Muscle of leg (tissue), 11 donors: ENCODE results near the gene NACA. TPM values are rescaled to one million over a fixed set of nuclear protein-coding genes. Genes with fewer than 3 reads are reported as not detected.
"Not testable (repeated sequence)": the region's sequence is repeated elsewhere in the genome, so short reads cannot be mapped to it uniquely, and the experiment has no call there.

Source experiments
- DNase-seq: peaks from one replicate; pipeline ENCODE4 v3.0.0; 2013
- H3K27ac ChIP-seq: one replicate; pipeline ENCODE4 v1.5.1; 2013; ENCODE audit warnings: mild to moderate bottlenecking, low read length, control low read depth
- H3K27me3 ChIP-seq: one replicate; pipeline ENCODE4 v1.6.1; 2013; ENCODE audit warnings: low read length; ENCODE audit not compliant: control insufficient read depth, insufficient read depth
- H3K36me3 ChIP-seq: one replicate; pipeline ENCODE4 v1.6.1; 2013; ENCODE audit warnings: low read length; ENCODE audit not compliant: control insufficient read depth, insufficient read depth
- H3K4me1 ChIP-seq: one replicate; pipeline ENCODE4 v1.6.1; 2013; ENCODE audit warnings: low read length; ENCODE audit not compliant: control insufficient read depth, insufficient read depth
- H3K4me3 ChIP-seq: one replicate; pipeline ENCODE4 v1.5.1; 2013; ENCODE audit warnings: low read length, control low read depth
- H3K9me3 ChIP-seq: replicated peaks from 2 replicates; pipeline ENCODE4 v1.6.1; 2013; ENCODE audit warnings: low read depth, low read length; ENCODE audit not compliant: control insufficient read depth
- WGBS: methylation state at CpG from one replicate; pipeline ENCODE4 v1.1.5; 2013; ENCODE audit warnings: missing lambda C conversion rate; ENCODE audit not compliant: insufficient coverage; 5-methylcytosine and 5-hydroxymethylcytosine counted together
- polyA plus RNA-seq, 8 donors: library from polyadenylated mRNA; unstranded; fragments of 120-200 nt; gene quantifications; one replicate each; pipeline versions ENCODE4 v1.2.1 to v1.2.3, GENCODE V29; 2013; ENCODE audit warnings: inconsistent platforms in 1 of 8, low replicate concordance in 1 of 8; ENCODE audit not compliant: insufficient read length in 8 of 8, insufficient read depth in 1 of 8
- total RNA-seq: library from RNA; stranded (reverse); fragments of 120-200 nt; gene quantifications from one replicate; pipeline ENCODE4 v1.2.4, GENCODE V29; 2013

The NACA gene
- total and polyA plus RNA-seq, 9 donors: 1,652 to 2,423 (median 2,073) TPM

DNA sequence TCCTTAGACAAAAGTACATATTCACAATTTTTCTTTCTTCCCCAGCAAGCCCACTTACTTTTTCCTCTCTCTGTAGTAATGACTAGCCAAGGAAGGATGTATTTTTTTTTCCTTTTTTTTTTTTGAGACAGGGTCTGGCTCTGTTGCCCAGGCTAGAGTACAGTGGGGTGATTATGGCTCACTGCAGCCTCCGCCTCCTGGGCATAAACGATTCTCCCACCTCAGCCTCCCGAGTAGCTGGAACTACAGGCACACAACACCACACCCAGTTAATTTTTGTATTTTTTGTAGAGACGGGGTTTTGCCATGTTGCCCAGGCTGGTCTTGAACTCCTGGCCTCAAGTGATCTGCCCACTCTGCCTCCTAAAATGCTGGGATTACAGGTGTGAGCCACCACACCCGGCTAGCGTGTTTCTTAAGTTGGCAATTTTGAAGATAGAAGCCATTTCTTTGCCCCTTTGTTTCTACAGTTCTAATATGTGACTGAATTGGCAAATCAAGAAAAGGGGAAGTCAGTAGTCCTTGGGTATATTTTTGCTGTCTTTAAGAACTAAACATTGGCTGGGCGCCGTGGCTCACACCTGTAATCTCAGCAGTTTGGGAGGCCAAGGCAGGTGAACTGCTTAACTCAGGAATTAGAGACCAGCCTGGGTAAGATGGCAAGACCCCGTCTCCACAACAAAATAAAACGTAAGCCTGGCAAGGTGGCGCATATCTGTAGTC is 3.2 kb upstream of the NACA start:
- Histone ChIP-seq H3K4me3 (no peak overlapping the region), H3K9me3 (no peaks in the 10 kb centered on the region), H3K27me3 (no peaks in the 10 kb centered on the region), H3K36me3 (peaks cover 5% of the 10 kb centered on the region), H3K4me1 (no peaks in the 10 kb centered on the region), H3K27ac (no peak overlapping the region)
- WGBS: 100% methylated on average over 3 of the region's 11 CpGs
- DNase-seq: no peak

DNA sequence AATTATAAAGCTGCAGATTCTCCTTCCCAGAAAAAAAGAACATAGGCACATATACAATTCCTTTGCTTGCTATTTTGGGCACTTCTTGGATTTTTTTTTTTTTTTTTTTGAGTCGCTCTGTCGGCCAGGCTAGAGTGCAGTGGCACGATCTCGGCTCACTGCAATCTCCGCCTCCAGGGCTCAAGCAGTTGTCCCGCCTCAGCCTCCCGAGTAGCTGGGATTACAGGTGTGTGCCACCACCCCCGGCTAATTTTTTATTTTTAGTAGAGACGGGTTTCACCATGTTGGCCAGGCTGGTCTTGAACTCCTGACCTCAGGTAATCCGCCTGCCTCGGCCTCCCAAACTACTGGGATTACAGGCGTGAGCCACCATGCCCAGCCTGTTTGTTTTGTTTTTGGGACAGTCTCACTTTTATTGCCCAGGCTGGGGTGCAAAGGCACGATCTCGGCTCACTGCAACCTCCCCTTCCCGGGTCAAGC is 1.1 kb upstream of the NACA start:
- H3K4me3 ChIP-seq, H3K27me3 ChIP-seq: not testable (repeated sequence)
- H3K27ac ChIP-seq: peak overlapping the region; percentile 97

DNA sequence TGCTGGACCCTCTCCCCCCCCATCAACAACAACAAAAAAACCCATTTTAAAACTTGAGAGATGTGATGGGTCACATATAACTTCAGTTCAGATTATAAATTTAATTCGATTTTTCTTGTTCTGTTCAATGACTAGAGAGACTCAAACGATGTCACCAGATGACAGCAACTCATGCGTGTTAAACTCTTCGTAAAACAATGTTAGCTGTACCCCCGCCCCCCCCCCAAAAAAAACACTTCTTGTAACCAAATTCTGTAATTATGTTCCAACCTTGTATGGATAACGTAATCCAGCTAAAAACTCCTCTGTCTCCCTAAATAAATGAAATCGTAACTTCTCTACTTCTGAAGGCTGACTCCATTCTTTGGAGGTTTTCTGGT is 614 bp upstream of the NACA start:
- DNase-seq: no peak
- no peaks in the 10 kb centered on the region for H3K9me3 ChIP-seq
- H3K36me3 ChIP-seq: peaks cover 18% of the 10 kb centered on the region
- peaks cover 19% of the 10 kb centered on the region for H3K4me1 ChIP-seq
- 36% methylated on average over 5 of the region's 7 CpGs for WGBS
- H3K4me3 ChIP-seq: peak overlapping the region; percentile 76
- no peaks in the 10 kb centered on the region for H3K27me3 ChIP-seq
- peak overlapping the region; percentile 97 for H3K27ac ChIP-seq

More for the DNA sequence above, 1.1 kb upstream of the NACA start:
- DNase-seq, H3K9me3 ChIP-seq: not testable (repeated sequence)
- peaks cover 13% of the 10 kb centered on the region for H3K36me3 ChIP-seq
- WGBS: 87% methylated on average over 15 of the region's 15 CpGs
- peaks cover 13% of the 10 kb centered on the region for H3K4me1 ChIP-seq

DNA sequence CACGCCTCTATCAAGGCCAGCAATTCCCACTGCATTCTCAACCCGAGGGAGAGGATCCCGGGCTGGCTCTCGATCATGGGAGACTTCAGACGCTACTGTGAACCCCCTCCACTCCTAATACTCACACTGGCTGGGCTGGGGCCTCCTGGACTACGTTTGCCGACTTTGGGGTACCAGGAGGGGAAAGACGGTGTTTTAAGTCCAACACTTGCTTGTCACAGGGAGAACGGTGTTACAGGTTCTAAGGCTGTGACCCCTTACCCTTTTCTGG is 463 bp downstream of the NACA start:
- Histone ChIP-seq H3K4me3 (peak overlapping the region; percentile 76), H3K27ac (peak overlapping the region; percentile 97), H3K36me3 (peaks cover 27% of the 10 kb centered on the region), H3K9me3 (no peaks in the 10 kb centered on the region), H3K27me3 (no peaks in the 10 kb centered on the region), H3K4me1 (peaks cover 29% of the 10 kb centered on the region)
- 0% methylated on average over 4 of the region's 9 CpGs for WGBS
- no peak for DNase-seq

DNA sequence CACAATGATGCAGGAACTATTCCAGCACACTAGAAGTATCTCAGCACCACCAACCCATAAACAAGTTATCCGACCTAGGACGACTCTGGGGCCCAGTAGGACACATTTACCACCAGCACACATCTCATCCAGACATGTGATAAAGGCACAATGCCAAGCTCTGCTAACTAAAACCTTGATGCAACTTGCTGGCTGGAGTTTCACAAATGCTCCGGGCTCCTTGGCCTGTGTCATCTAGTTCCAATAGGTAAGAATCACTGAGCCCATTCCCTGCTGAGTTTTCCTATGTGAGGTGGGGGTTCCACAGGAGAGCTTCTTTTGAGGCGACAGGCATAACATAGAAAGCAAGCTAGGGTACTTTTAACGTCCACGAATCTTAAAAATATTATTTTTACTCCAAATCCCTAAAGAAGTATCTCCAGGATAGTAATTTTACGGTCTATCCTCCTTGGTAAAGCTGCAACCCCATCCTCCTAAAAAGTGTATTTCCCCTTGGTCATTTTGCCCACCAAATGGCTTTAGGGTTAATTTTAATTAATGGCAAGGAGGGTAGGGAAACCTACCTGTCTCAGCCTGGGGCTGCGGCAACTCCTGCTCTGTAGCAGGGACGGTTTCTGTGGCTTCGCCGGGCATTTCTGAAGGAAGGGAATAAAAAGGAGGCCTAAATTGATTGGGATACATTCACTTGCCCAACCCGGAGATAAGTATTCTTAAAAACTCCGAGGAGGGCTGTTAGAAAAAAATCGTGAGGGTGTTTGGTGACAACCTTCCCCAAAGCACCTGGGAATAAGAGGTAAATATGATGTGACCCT is 1.0 kb downstream of the NACA start:
- Histone ChIP-seq H3K27ac (peak overlapping the region; percentile 97), H3K36me3 (peaks cover 30% of the 10 kb centered on the region), H3K9me3 (no peaks in the 10 kb centered on the region), H3K4me3 (peak overlapping the region; percentile 76), H3K27me3 (no peaks in the 10 kb centered on the region), H3K4me1 (peaks cover 35% of the 10 kb centered on the region)
- peak; percentile 89 for DNase-seq
- 0% methylated on average over 4 of the region's 14 CpGs for whole genome bisulfite sequencing

DNA sequence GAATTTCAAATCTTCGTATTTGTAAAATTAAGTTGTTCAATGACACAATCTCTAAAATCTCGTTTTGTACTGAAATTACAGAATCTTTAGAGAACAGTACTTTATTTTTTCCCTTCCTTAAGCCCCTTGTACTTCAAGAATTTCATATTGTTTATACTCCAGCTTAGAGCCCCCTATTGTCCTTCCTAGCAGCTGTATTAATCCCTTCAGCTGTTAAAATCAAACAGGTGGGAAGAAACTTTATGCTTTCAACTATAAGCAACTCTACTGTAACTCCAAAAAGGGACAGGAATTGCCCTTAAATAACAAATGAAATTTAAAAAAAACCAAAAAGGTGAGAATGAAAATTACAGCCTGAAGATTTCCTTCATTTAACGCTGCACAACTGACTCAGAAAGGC is 1.7 kb downstream of the NACA start:
- Histone ChIP-seq H3K27ac (peak overlapping the region; percentile 97), H3K4me3 (peak overlapping the region; percentile 76), H3K36me3 (peaks cover 34% of the 10 kb centered on the region), H3K9me3 (no peaks in the 10 kb centered on the region), H3K27me3 (no peaks in the 10 kb centered on the region), H3K4me1 (peaks cover 42% of the 10 kb centered on the region)
- no CpG with 5 or more reads among the region's 3 CpGs for WGBS
- peak; percentile 73 for DNase-seq

DNA sequence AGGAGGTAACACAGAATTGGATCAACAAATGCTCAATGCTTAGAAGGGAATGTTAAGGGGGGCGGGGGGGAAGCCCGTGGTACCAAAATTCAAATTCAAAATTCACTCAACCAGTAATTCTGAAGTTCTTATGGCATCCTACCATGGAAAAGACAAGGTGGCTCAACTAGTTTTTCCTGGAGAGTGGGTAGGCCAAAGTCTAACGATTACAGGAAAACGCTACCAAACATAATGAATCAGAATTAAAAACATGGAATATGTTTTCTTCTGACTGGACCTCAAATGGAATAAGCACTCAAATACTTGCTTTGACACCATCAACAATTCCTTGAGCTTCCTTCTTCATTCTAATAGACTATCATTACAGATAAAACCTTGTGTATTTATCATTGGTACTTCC is 2.3 kb downstream of the NACA start:
- no CpG with 5 or more reads among the region's 4 CpGs for WGBS
- H3K9me3 ChIP-seq: no peaks in the 10 kb centered on the region
- peaks cover 34% of the 10 kb centered on the region for H3K36me3 ChIP-seq
- peaks cover 47% of the 10 kb centered on the region for H3K4me1 ChIP-seq
- H3K4me3 ChIP-seq: peak overlapping the region; percentile 76
- peak overlapping the region; percentile 97 for H3K27ac ChIP-seq
- DNase-seq: no peak
- no peaks in the 10 kb centered on the region for H3K27me3 ChIP-seq

DNA sequence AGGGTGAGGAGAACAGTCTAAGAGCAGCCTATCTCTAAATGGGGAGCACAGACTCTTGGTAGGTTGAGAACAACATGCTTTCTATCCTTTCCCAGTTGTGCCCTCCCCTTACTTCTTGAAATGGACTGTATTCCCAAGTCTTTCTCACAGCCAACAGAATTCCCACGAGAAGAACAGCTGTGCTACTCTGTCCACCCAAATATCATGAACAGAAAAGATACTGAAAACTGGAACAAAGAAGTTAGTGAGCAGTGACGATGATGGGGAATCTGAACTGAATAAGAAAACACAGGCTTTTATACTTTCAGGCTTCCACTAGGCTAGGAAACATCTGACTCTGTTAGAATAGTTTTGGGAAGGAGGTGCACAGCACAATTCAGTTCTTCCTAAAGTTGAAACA is 3.4 kb downstream of the NACA start:
- WGBS: no CpG with 5 or more reads among the region's 2 CpGs
- peaks cover 57% of the 10 kb centered on the region for H3K4me1 ChIP-seq
- peaks cover 40% of the 10 kb centered on the region for H3K36me3 ChIP-seq
- H3K27me3 ChIP-seq: no peaks in the 10 kb centered on the region
- H3K4me3 ChIP-seq: no peak overlapping the region
- H3K27ac ChIP-seq: peak overlapping the region; percentile 22
- DNase-seq: peak; percentile 36
- no peaks in the 10 kb centered on the region for H3K9me3 ChIP-seq

DNA sequence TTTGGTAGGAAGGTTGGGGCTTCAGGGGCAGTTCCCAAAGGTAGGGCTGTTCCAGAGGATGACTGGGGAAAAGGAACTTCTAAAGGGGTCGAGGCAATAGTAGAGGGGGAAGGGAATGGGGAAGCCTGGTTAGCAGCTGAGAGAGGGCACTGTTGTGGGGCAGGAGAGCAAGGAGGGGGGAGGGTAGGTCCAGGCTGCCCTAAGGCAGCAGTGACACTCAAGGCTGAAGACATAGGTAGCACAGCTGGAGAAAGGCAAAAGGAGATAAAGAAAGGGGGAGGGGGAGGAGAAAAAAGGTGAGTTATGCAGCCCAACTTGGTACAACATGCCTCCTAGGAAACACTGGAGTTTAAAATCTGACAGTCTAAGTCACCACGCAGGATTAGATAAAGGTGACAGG is 3.9 kb downstream of the NACA start:
- peaks cover 45% of the 10 kb centered on the region for H3K36me3 ChIP-seq
- no peaks in the 10 kb centered on the region for H3K9me3 ChIP-seq
- H3K4me1 ChIP-seq: peaks cover 62% of the 10 kb centered on the region
- no peak overlapping the region for H3K4me3 ChIP-seq
- H3K27me3 ChIP-seq: no peaks in the 10 kb centered on the region
- WGBS: 62% methylated on average over 1 of the region's 2 CpGs
- DNase-seq: no peak
- peak overlapping the region; percentile 22 for H3K27ac ChIP-seq

DNA sequence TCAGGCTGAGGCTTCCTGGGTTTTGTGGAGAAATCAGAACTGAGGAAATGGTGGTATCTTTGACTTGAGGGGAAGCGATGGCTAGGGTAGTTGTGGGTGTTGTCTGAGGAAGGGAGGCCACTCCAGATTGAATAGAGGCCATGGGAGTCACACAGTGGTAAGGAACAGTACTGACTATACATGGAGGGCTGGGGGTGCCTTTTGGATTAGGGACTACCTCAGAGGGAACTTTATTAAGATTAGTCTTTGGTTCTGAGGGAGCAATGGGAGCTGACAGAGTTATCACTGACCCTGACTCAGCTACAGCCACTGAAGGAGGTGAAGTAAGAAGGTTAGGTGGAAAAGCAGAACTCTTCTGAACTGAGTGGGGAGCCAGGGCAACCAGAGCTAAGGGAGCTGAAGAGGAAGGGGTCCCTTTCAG is 4.4 kb downstream of the NACA start:
- H3K27me3 ChIP-seq: no peaks in the 10 kb centered on the region

More for the DNA sequence above, 4.4 kb downstream of the NACA start:
- WGBS: 82% methylated on average over 1 of the region's 1 CpG
- Histone ChIP-seq H3K36me3 (peaks cover 50% of the 10 kb centered on the region), H3K9me3 (no peaks in the 10 kb centered on the region), H3K27ac (peak overlapping the region; percentile 22), H3K4me3 (no peak overlapping the region), H3K4me1 (peaks cover 67% of the 10 kb centered on the region)
- no peak for DNase-seq
